Measurements from ENCODE around the gene DBNL. TPM values are rescaled to one million over a fixed set of nuclear protein-coding genes. Genes with fewer than 3 reads are reported as not detected.

The DBNL gene
- total RNA-seq, 1 experiment from 2014 or later = 171 TPM

DNA sequence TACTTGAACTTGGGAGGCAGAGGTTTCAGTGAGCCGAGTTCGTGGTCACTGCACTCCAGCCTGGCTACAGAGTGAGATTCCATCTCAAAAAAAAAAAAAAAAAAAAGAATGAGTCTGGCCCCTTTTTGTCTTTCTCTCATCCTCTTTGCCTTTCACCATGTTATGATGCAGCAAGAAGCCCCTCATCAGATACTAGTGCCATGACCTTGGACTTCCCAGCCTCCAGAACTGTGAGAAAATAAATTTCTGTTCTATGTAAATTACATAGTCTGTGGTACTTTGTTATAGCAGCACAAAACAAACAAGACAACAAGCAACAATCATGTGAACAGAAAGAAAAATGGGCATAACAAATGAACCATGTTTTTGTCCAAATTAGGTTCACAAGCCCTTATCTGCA lies 2.3 kb upstream of the DBNL start:
- no peak for DNase-seq (ENCODE audit: low spot score)

DNA sequence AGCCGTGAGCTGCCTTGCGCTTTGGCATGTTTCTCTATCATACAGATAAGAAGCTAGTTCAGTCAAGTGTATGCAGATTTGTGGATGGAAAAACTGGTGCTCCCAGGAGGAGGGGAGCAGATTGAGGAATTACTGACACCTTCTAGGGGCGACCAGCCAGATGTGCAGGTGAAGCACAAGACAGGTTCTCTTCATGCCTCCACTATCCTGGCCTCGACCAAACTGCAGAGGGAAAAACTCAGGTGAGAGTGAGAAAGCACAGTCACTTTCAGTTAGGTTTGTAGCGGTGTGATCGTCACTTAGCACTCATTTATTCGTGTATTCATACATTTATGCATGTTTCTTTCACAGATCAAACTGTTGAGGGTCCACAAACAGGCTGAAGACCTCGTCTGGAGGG lies 600 bp upstream of the DBNL start:
- DNase-seq (ENCODE audit: low spot score) = no peak

DNA sequence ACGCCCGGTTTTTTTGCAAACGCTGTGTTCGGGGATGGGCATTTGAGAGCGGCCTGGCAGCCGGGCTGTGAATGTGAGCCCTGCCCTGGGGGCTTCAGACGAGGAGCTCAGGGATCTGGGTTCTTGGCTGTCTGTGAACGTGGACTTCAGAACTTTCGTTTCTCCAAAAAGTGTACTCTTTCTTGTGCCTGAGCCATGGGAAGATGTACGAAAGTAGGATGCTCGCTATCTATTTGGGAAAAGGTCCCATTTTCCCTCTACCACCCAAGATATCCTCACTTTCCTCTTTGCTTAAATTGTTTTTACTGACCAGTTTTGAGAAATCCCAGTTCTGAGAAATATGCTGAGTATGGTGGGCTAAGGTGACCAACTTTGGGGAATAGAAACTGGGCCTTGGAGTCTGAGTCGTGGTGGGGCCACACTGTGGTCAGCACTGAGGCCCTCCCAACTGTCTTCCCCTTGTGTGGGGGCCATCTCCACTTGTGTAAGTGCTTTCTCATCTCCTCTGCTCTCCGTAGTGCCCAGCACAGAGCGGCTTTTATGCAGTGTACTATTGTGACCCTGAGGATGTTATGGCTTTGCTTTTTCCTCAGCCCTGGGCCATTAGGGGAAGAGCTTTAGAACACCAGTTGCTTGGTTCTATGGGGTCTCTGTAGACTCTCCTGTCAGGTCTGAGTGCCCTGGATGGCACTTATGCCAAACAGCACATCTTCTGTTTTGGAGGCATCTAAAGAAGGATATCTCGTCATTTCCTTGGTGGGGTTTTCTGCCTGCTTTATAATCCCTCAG lies 918 bp downstream of the DBNL start:
- no peak for DNase-seq (ENCODE audit: low spot score)

DNA sequence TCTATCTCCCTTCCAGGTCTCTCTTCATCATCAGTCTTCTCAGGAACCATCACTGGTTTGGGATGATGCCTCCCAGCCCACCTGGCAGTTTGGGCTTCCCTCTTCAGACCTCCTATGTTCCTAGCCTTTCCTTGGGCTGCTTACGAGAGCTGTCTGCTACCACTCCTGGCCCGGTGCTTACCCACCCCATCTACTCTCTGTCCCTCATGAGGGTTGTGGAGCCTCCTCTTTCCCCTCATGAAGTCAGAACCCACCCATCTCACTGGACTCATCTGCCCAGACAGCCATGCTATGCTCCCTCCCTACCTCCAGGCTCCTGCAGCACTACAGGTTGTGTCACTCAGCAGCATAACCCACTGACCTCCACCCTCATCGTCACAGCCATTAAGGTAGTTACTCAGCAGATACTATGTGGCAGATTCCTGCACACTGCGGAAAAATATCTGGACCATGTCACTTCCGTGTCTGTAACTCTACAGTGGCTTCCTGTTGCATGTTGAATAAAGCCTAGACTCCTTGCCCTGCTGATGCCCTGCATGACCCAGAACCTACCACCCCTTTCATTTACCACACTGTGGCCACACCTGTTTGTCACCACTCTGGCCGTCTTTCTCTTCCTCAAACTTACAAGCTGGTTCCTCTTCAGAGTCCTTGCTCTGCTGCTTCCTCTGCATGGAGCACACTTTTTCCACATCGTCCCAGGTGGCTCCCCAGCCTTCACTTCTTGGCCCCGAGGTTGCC lies 2.0 kb downstream of the DBNL start:
- no peak for DNase-seq (ENCODE audit: low spot score)

DNA sequence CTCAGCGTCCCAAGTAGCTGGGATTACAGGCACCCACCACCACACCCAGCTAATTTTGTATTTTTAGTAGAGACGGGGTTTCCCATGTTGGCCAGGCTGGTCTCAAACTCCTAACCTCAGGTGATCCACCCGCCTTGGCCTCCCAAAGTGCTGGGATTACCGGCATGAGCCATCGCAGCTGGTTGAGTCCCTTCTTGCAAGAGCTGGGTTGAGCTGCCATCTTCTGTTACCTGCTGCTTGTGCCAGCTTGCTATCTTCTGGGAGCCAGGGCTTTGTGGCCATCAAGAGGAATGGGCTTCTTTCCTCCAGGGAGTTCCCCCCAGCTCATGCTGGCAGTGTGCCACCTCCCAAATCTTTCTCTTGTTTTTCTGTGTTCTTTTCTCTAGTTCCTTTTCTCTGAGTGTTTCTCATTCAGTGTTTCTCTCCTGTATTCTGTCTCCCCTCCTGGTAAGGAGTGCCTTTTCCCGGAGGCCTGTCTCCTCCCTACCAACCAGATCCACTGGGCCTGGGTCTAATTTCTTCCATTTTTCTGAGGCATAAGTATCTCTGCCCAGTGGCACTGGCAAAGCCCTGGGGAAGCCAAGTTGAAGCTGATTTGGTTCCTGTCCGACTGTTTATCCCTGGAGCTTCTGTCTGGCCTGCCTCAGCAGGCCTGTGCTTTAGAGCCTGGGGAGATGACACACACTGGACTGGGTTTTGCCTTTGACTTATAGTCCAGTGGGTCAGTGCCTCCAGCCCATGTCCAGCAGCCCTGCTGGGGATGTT lies 3.7 kb downstream of the DBNL start:
- no peak for DNase-seq (ENCODE audit: low spot score)

DNA sequence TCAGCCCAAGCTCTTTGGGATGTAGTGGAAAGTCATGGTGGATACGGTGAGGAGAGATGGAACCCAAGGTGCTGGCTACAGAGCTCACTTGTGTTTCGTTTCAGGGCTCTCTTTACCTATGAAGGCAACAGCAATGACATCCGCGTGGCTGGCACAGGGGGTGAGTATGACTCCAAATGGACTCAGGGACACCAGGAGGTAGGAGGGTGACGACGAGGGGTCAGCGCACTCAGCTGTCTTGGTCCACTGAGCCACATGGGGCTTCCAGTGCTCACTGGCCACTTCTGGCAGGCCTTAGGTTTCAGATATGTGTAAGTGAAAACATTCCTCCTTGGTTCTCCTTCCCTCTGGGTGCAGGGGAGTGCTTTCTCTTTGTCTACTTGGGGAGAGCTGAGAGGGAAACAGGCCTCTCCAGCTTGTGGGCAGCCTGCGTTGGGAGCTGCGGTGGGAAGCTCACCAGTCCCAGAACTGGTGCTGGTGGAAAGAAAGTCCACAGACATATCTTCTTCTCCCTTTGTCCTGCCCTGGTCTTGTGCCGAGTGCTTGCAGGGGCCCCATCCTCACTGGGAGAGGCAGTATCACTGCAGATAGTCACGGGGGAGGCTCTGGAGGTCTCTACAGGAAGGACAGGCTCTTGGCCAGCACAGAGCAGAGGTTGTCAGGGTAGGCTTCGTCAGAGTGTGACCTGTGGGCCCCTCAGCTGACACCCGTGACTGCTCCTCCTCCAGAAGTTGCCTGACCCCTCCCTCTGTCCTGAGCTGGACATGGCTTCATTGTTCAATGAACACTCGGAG lies 5.8 kb downstream of the DBNL start:
- DNase-seq (ENCODE audit: low spot score) = no peak

DNA sequence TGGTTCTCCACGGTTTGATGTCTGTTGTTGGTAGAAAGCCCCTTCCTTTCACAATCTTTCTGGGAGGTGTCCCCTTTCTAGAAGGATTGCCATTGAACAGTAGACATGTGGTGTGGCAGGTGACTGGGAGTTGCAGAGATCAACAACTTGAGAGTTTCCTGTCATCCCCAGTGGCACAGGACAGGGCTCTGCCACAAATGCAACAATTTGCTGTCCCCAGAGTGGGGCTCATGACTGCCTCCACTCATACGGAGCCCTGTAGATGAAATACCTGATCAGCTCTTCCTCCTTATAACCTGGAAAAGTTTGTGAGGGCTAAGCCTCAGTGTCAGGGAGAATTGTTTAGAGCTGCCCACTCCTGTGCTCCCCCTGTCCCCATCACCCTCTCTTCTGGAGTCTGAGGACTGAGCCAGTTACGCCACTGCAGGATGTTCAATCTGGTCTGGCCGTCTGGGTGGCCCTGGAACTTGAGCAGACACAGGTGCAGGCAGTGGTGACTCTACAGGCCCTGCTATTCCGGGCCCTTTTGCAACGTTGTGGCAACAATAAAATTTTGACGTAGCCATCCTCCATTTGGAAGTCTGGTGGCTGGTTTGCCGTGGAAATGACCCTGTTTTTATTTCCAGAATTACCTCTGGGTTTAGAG lies 6.5 kb downstream of the DBNL start:
- no peak for DNase-seq (ENCODE audit: low spot score)

DNA sequence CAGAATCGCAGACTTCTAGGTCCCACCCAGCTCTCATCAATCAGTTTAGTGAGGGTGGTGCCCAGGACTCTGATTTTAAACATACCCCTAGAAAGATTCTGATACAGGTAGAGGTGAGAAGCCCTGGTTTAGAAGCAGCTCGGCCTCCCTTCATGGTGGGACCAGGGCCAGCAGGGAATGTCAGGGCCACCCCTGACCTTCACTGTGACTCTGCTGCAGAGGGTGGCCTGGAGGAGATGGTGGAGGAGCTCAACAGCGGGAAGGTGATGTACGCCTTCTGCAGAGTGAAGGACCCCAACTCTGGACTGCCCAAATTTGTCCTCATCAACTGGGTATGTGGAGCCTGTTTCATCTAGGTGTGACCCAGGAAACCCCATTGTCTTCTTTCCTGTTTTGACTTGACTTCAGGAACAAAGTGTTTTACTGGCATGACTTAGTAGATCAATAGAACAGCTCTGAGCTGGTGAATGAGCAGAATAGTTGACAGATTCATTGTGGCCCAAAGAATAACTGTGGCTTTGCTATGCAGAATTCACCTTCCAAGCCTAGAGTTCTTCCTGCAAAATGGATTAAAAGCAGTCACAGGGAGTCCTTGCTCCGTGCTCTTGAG lies 7.2 kb downstream of the DBNL start:
- no peak for DNase-seq (ENCODE audit: low spot score)

DNA sequence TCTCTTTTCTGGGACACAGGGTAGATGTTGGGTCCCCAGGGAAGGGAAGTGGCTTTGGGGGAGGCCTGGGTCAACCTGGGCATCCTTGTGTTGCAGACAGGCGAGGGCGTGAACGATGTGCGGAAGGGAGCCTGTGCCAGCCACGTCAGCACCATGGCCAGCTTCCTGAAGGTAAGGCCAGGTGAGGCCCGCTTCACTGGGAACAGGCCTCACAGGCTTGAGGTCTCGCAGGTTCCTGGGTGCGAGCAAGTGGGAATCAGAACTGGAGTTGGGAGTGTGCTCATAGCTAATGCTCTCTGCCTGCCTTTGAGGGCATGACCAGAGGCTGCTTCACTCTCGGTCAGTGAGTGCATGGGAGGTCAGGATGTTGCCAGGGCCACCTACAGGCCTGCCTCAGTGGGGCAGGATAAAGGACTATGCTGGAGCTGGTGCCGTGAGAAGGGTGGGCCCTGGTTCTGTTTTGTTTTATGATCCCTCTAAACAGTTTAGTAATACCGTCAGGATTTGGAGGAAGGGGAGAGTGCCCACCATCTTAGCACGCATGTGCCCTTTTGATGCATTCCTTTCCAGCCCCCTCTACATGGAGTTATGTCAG lies 8.4 kb downstream of the DBNL start:
- DNase-seq (ENCODE audit: low spot score) = no peak

DNA sequence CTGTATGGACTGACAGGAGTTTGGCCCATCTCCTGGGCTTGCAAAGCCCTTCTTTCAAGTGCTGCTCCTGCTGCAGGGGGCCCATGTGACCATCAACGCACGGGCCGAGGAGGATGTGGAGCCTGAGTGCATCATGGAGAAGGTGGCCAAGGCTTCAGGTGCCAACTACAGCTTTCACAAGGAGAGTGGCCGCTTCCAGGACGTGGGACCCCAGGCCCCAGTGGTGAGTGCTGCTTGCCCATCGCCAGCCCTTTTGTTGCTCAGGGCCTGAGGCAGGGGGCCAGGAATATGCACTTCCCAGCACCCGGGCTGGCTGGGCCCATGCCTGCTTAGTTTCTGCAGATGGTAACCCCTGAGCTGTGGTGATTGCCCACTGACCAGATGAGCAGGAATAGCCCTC lies 12.2 kb downstream of the DBNL start:
- no peak for DNase-seq (ENCODE audit: low spot score)

DNA sequence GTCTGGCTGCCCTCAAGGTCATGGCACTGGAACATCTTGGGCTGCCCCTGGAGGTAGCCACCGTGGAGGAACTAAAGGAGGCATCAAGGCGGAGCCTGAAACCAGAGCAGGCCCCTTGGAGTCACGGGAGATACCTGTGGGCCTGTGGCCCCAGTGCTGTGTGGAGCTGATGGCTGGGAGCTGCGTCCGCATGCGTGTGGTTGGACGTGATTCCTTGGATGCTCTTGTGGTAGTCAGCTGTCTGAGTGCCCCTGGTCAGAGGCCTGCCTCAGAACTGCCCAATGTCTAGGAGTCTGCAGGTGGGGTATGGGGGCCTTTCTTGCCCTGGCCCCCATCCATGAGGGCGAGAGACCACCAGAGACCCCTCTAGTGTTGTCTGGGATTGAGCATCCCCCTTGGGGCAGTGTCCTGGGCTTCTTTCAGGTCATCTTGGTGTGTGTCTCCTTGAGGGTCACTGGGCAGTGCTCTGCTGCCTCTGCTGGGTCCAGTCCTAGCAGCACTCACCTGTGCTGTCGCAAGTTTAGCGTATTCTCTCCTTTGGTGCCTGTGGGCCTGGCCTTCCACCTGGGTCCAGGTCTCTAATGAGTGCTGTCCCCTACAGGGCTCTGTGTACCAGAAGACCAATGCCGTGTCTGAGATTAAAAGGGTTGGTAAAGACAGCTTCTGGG lies 12.8 kb downstream of the DBNL start:
- DNase-seq (ENCODE audit: low spot score) = no peak

DNA sequence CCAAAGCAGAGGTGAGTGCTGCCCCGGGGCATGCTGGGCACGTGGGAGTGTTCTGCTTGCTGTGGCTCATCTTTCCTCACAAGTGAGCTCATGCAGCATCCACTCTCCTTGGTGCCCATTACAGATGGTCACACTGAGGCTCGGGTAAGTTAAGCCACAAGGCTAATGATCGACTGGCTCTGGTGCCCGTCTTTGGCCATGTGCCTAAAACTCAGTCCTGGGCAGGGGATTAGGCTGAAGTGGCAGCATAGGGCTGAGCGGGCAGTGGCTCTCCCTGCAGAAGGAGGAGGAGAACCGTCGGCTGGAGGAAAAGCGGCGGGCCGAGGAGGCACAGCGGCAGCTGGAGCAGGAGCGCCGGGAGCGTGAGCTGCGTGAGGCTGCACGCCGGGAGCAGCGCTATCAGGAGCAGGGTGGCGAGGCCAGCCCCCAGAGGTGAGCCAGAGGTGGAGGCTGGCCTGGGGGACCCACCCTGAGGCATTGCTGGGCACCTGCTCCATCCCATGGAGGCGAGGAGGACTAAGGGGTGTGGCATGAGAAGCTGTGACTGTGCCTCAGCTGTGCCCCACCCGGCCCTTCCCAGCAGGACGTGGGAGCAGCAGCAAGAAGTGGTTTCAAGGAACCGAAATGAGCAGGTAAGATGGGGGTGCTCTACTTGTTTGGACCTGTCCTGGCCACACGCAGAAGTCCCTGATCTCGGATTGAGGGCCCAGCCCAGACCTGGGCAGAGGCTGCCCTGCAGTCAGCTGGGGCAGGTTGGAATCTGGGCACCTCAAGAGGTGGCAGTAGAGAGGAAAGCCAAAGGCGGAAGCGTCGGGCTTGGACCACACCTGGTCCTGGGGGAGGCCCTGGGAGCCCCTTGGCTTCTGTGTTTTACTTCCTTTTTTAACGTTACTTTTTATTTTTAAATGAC lies 13.6 kb downstream of the DBNL start:
- DNase-seq (ENCODE audit: low spot score) = no peak

DNA sequence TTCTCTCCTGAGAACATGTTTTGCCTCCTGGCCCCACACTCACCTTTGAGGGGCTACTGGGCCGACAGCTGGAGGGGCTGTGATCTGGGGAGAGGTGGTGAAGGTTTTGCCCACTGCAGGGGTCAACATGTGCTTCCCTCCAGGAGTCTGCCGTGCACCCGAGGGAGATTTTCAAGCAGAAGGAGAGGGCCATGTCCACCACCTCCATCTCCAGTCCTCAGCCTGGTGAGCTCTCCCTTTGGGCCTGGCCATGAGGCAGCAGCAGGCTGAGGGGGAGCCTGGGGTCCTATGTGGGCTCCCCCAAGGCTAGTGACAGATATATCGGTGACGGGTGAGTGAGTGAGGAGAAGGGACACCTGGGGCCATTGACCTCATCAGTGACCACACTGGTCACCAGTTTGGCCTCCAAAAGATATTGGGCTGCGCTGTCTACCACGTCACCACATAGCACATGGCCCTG lies 14.3 kb downstream of the DBNL start:
- DNase-seq (ENCODE audit: low spot score) = no peak

DNA sequence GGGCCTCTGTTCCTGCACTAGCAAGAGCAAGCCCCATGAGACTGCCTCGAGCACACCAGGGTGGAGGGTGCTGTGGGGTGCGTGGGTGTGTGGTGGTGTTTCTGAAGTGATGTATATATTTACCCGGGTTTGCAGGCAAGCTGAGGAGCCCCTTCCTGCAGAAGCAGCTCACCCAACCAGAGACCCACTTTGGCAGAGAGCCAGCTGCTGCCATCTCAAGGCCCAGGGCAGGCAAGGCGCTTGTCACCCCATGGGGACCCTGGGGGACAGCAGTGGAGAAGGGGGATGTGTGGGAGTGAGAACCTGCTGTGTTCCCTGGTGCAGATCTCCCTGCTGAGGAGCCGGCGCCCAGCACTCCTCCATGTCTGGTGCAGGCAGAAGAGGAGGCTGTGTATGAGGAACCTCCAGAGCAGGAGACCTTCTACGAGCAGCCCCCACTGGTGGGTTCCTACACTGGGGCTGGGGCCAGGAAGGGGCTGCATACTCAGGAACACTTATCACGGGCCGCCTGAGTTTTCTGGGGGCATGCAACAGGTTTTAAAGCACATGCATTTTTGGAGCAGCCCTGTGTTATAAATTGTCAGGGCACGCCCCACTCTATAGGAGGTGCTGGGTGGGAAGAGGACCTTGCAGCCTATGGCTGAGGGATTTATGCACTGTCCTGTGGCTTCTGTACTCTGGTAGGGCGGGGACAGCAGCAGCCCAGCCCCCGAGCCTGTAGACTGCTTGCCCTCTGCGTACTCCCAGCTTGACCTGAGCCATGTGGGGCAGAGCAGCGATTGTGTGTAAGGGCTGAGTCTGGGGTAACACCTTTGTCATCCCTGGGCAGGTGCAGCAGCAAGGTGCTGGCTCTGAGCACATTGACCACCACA lies 15.0 kb downstream of the DBNL start:
- DNase-seq (ENCODE audit: low spot score) = no peak

DNA sequence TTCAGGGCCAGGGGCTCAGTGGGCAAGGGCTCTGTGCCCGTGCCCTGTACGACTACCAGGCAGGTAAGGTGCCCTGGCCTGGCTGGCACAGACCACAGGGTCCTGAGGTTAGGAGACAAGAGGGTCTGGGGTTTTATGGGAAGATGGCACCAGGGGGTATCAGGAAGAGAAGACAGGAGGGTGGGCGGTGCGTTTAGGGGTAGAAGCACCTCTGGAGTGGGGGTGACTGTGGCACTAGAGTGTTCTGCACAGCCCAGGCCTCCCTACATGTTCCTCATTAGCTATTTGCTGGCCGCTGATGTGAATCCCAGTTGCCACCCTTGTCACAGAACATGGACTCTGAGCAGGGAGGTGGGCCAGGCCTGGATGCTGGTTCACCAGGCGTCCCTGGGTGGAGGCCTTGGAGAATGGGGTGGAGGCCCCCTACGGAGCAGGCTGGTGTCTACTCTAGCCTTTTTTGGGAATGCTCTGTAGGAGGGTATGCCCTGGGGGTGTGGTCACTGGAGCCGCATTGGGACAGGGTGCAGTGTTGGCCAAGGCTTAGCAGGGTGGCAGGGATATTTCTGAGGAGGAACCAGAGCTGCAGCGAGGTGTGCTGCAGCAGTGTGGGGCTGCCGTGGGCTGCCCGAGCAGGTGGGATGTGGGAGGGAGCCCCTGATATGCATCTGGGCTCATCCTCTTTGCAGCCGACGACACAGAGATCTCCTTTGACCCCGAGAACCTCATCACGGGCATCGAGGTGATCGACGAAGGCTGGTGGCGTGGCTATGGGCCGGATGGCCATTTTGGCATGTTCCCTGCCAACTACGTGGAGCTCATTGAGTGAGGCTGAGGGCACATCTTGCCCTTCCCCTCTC lies 15.8 kb downstream of the DBNL start:
- DNase-seq (ENCODE audit: low spot score) = no peak

DNA sequence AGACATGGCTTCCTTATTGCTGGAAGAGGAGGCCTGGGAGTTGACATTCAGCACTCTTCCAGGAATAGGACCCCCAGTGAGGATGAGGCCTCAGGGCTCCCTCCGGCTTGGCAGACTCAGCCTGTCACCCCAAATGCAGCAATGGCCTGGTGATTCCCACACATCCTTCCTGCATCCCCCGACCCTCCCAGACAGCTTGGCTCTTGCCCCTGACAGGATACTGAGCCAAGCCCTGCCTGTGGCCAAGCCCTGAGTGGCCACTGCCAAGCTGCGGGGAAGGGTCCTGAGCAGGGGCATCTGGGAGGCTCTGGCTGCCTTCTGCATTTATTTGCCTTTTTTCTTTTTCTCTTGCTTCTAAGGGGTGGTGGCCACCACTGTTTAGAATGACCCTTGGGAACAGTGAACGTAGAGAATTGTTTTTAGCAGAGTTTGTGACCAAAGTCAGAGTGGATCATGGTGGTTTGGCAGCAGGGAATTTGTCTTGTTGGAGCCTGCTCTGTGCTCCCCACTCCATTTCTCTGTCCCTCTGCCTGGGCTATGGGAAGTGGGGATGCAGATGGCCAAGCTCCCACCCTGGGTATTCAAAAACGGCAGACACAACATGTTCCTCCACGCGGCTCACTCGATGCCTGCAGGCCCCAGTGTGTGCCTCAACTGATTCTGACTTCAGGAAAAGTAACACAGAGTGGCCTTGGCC lies 16.6 kb downstream of the DBNL start:
- DNase-seq (ENCODE audit: low spot score) = no peak

Data from A172 (cell line).